Measurements from ENCODE around the gene DIPK1B.

Gene DIPK1B

GRCh38 chr9:136684339-136684738 is 28.0 kb upstream of the DIPK1B start:
- Histone ChIP-seq H3K9me2 (replicated peaks; ENCODE audit: control insufficient read depth, low read length) (no peaks in the 10 kb centered on the region), H3K4me2 (ENCODE audit: low read length) (no peak overlapping the region), H4K20me1 (ENCODE audit: control insufficient read depth, insufficient read depth, low read depth, low read length) (peaks cover 9% of the 10 kb centered on the region; the same call in 1 of the 2 replicates), H3K79me2 (ENCODE audit: control insufficient read depth, low read length) (peaks cover 22% of the 10 kb centered on the region), H3K27me3 (ENCODE audit: control insufficient read depth, low read length) (peaks cover 18% of the 10 kb centered on the region), H3K9me3 (ENCODE audit: control insufficient read depth, insufficient read depth, low read length) (no peaks in the 10 kb centered on the region), H3F3A (ENCODE audit: control insufficient read depth, insufficient read depth) (0 out of 2 replicates have a peak, but pooled peaks cover 5% of the 10 kb centered on the region), H3K36me3 (ENCODE audit: control insufficient read depth, low read length) (no peaks in the 10 kb centered on the region), H3K4me3 (ENCODE audit: low read length) (no peak overlapping the region), H3K27ac (ENCODE audit: low read depth, low read length) (no peak overlapping the region), H3K4me1 (ENCODE audit: control insufficient read depth, low read length) (peaks cover 23% of the 10 kb centered on the region)
- TF ChIP-seq, protein P1, sequence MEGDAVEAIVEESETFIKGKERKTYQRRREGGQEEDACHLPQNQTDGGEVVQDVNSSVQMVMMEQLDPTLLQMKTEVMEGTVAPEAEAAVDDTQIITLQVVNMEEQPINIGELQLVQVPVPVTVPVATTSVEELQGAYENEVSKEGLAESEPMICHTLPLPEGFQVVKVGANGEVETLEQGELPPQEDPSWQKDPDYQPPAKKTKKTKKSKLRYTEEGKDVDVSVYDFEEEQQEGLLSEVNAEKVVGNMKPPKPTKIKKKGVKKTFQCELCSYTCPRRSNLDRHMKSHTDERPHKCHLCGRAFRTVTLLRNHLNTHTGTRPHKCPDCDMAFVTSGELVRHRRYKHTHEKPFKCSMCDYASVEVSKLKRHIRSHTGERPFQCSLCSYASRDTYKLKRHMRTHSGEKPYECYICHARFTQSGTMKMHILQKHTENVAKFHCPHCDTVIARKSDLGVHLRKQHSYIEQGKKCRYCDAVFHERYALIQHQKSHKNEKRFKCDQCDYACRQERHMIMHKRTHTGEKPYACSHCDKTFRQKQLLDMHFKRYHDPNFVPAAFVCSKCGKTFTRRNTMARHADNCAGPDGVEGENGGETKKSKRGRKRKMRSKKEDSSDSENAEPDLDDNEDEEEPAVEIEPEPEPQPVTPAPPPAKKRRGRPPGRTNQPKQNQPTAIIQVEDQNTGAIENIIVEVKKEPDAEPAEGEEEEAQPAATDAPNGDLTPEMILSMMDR (IDR thresholded peaks at IDR 0.05; ENCODE audit: low read depth, low read length, poor library complexity, severe bottlenecking), result no peak
- no peak for TF ChIP-seq EZH2phosphoT487 (IDR thresholded peaks at IDR 0.05; ENCODE audit: borderline replicate concordance, low read length)

DNA sequence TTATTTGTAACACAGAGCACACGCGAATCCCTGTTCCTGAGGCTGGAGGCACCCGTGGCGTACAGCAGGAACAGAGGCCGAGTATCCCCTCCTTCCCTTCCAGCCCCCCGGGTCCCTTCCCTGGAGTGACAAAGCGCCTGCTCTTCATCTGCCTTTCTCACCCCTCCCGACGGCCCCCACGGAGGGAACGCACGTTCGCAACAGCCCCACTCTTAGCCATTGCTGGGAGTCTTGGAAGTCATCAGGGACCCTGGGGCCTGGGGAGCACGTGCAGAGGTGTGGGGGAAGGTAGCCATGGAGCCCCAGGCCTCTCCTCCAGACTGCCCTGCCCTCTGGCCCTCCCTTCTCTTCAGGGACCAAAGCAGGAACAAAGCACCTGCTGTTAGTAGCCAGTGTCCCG is 27.6 kb upstream of the DIPK1B start:
- Histone ChIP-seq H3K4me1 (ENCODE audit: control insufficient read depth, low read length) (peaks cover 23% of the 10 kb centered on the region), H3F3A (ENCODE audit: control insufficient read depth, insufficient read depth) (0 out of 2 replicates have a peak, but pooled peaks cover 5% of the 10 kb centered on the region), H4K20me1 (ENCODE audit: control insufficient read depth, insufficient read depth, low read depth, low read length) (peaks cover 9% of the 10 kb centered on the region; the same call in 1 of the 2 replicates), H3K4me3 (ENCODE audit: low read length) (no peak overlapping the region), H3K27me3 (ENCODE audit: control insufficient read depth, low read length) (peaks cover 19% of the 10 kb centered on the region), H3K9me3 (ENCODE audit: control insufficient read depth, insufficient read depth, low read length) (no peaks in the 10 kb centered on the region), H3K4me2 (ENCODE audit: low read length) (no peak overlapping the region), H3K27ac (ENCODE audit: low read depth, low read length) (no peak overlapping the region), H3K79me2 (ENCODE audit: control insufficient read depth, low read length) (peaks cover 22% of the 10 kb centered on the region), H3K9me2 (replicated peaks; ENCODE audit: control insufficient read depth, low read length) (no peaks in the 10 kb centered on the region), H3K36me3 (ENCODE audit: control insufficient read depth, low read length) (no peaks in the 10 kb centered on the region)
- TF ChIP-seq, protein P1 (IDR thresholded peaks at IDR 0.05; ENCODE audit: low read depth, low read length, poor library complexity, severe bottlenecking), result no peak
- no peak for TF ChIP-seq EZH2phosphoT487 (IDR thresholded peaks at IDR 0.05; ENCODE audit: borderline replicate concordance, low read length)

GRCh38 chr9:136685216-136685615 is 27.2 kb upstream of the DIPK1B start:
- H3K9me2 ChIP-seq (replicated peaks; ENCODE audit: control insufficient read depth, low read length), result no peaks in the 10 kb centered on the region
- H3F3A ChIP-seq (ENCODE audit: control insufficient read depth, insufficient read depth), result 0 out of 2 replicates have a peak, but pooled peaks cover 5% of the 10 kb centered on the region
- peaks cover 23% of the 10 kb centered on the region for H3K27me3 ChIP-seq (ENCODE audit: control insufficient read depth, low read length)
- H3K4me1 ChIP-seq (ENCODE audit: control insufficient read depth, low read length), result peaks cover 23% of the 10 kb centered on the region
- H3K4me3 ChIP-seq (ENCODE audit: low read length), result no peak overlapping the region
- no peak for TF ChIP-seq EZH2phosphoT487 (IDR thresholded peaks at IDR 0.05; ENCODE audit: borderline replicate concordance, low read length)
- TF ChIP-seq, protein P1 (IDR thresholded peaks at IDR 0.05; ENCODE audit: low read depth, low read length, poor library complexity, severe bottlenecking), result no peak
- peaks cover 22% of the 10 kb centered on the region for H3K79me2 ChIP-seq (ENCODE audit: control insufficient read depth, low read length)
- no peak overlapping the region for H3K27ac ChIP-seq (ENCODE audit: low read depth, low read length)
- no peaks in the 10 kb centered on the region for H3K9me3 ChIP-seq (ENCODE audit: control insufficient read depth, insufficient read depth, low read length)
- H3K36me3 ChIP-seq (ENCODE audit: control insufficient read depth, low read length), result no peaks in the 10 kb centered on the region
- peak overlapping the region; percentile 87; the same call in 1 of the 2 replicates for H3K4me2 ChIP-seq (ENCODE audit: low read length)
- peaks cover 9% of the 10 kb centered on the region; the same call in 1 of the 2 replicates for H4K20me1 ChIP-seq (ENCODE audit: control insufficient read depth, insufficient read depth, low read depth, low read length)
